NCI-H2196 treated with DMSO at 0.1 percent for 48 hours (cell line): ENCODE results near the gene SIGLEC6.

ENCODE experiments used
- DNase-seq: peaks from one replicate; lab custom pipeline; 2025; ENCODE audit not compliant: unreplicated experiment; lab: John Stamatoyannopoulos, UW

SIGLEC6 gene

GRCh38 chr19:51531349-51532315 is at the start of gene SIGLEC6:
Gene SIGLEC6 (minus strand): TSS chr19:51531670. CDS start chr19:51531648, 22 bp downstream.
- no peak for DNase-seq

- DNase-seq: no peak
These were observed 45.4 kb upstream of the SIGLEC6 start for GRCh38 chr19:51576850-51577249.

- no peak for DNase-seq
These were observed 41.9 kb upstream of the SIGLEC6 start for GRCh38 chr19:51573331-51573730.

- no peak for DNase-seq
These were observed 41.4 kb upstream of the SIGLEC6 start for GRCh38 chr19:51572908-51573307.

GRCh38 chr19:51572410-51572809 is 40.9 kb upstream of the SIGLEC6 start:
- no peak for DNase-seq

- DNase-seq: no peak
These were observed 40.1 kb upstream of the SIGLEC6 start for GRCh38 chr19:51571599-51571998.

- peak; percentile 92 for DNase-seq
These were observed 39.6 kb upstream of the SIGLEC6 start, which contains the start of gene ZNF175 for GRCh38 chr19:51570962-51571575. Gene ZNF175 (plus strand): TSS chr19:51571283. CDS start chr19:51573330, 2,047 bp downstream.

- no peak for DNase-seq
These were observed 37.0 kb upstream of the SIGLEC6 start for GRCh38 chr19:51568456-51568855.

GRCh38 chr19:51567583-51567982 is 36.1 kb upstream of the SIGLEC6 start:
- no peak for DNase-seq

GRCh38 chr19:51566489-51567100 is 35.1 kb upstream of the SIGLEC6 start:
- DNase-seq: no peak

- no peak for DNase-seq
These were observed 34.1 kb upstream of the SIGLEC6 start for GRCh38 chr19:51565583-51565982.

- DNase-seq: no peak
These were observed 33.3 kb upstream of the SIGLEC6 start for GRCh38 chr19:51564791-51565190.

- no peak for DNase-seq
These were observed 28.9 kb upstream of the SIGLEC6 start for GRCh38 chr19:51560339-51560738.

- DNase-seq: no peak
These were observed 27.8 kb upstream of the SIGLEC6 start for GRCh38 chr19:51559240-51559639.

GRCh38 chr19:51552996-51553725 is 21.7 kb upstream of the SIGLEC6 start:
- DNase-seq: no peak

- DNase-seq: no peak
These were observed 21.1 kb upstream of the SIGLEC6 start for GRCh38 chr19:51552608-51552995.

GRCh38 chr19:51551673-51552432 is 20.4 kb upstream of the SIGLEC6 start:
- no peak for DNase-seq

GRCh38 chr19:51550848-51551672 is 19.6 kb upstream of the SIGLEC6 start:
- DNase-seq: no peak

GRCh38 chr19:51549533-51550324 is 18.3 kb upstream of the SIGLEC6 start:
- no peak for DNase-seq
